Activated naive CD4-positive, alpha-beta T cell (primary cell): Measurements from ENCODE around the gene COPZ1.
A peak's percentile ranks its signal among the peaks of the same experiment; 100 is the strongest.

Experiments used
- DNase-seq, 4 experiments: peaks; one replicate each; lab custom pipeline; 2025; lab: John Stamatoyannopoulos, UW

COPZ1 gene

GRCh38 chr12:54358191-54358944, 33.4 kb downstream of the COPZ1 start:
- DNase-seq: no peak

- peak; percentile 62 to 84 (median 76) for DNase-seq
Measured at GRCh38 chr12:54358945-54359761, 34.2 kb downstream of the COPZ1 start.

- no peak for DNase-seq
Measured at GRCh38 chr12:54359762-54360351, 34.9 kb downstream of the COPZ1 start.

GRCh38 chr12:54360717-54361456, 36.0 kb downstream of the COPZ1 start:
- peak in 3 of 4 experiments; percentile 10 to 54 (median 41) for DNase-seq

GRCh38 chr12:54363047-54363446, 38.1 kb downstream of the COPZ1 start:
- DNase-seq: no peak

GRCh38 chr12:54363618-54364017, 38.7 kb downstream of the COPZ1 start:
- DNase-seq: no peak

DNA sequence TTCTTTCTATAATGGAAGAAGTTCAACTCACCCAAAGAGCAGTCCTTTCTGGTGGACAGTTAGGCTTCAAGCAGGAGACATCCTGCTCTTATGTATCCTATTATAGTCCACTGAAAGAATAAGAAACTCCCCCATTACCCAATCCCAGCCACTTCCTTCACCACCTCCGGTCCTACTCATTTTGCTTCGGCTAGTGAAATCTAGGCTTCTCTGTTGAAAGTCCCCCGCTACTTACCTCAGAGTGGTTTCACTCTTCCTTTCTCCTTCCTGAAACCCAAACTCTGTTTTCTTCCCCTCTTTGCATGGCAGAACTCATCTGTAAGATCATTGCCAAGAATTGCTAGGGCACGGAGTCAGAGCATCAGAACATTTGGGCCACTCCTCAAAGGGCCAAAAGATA, 39.5 kb downstream of the COPZ1 start, which contains the start of gene GPR84:
Gene GPR84 (minus strand): TSS at position 74 of the 400 bp plus-strand sequence. CDS start 635 bp downstream, outside the sequence.
- DNase-seq: no peak

- no peak for DNase-seq
Measured at GRCh38 chr12:54368025-54368708, 43.2 kb downstream of the COPZ1 start.

GRCh38 chr12:54368709-54369596, 44.0 kb downstream of the COPZ1 start:
- peak; percentile 75 to 91 (median 84) for DNase-seq

GRCh38 chr12:54369597-54370131, 44.7 kb downstream of the COPZ1 start:
- DNase-seq: no peak

DNA sequence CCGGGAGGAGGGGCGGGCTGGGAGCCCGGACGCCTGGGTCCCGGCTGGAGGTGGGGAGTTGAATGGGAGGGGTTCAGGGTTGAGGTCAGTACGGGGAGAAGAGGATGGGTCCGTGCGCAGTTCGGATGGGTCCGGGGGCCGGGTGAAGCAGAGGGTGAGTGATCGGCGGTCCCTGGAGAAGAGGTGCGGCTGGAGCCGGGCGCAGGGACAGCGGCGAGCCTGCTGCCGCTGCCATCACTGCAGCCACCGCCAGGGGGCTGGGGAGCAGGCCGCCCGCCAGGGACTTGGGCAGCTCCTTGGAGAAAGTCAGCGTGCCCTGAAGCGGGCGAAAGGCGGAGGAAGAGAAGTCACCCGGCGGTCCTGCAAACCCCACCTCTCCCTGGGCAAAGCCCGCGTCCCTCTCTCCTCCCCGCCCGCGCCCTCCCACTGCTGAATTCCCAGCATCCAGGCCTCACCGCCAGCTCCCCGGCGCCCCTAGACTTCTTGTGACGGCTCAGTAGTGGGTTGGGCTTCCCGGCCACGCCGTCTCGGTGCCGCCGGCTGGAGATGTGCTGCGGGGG, 45.3 kb downstream of the COPZ1 start:
- peak in 2 of 4 experiments; percentile 9 to 12 for DNase-seq

- no peak for DNase-seq
Measured at GRCh38 chr12:54371328-54372112, 46.6 kb downstream of the COPZ1 start.

- DNase-seq: no peak
Measured at GRCh38 chr12:54372113-54372806, 47.3 kb downstream of the COPZ1 start.

DNA sequence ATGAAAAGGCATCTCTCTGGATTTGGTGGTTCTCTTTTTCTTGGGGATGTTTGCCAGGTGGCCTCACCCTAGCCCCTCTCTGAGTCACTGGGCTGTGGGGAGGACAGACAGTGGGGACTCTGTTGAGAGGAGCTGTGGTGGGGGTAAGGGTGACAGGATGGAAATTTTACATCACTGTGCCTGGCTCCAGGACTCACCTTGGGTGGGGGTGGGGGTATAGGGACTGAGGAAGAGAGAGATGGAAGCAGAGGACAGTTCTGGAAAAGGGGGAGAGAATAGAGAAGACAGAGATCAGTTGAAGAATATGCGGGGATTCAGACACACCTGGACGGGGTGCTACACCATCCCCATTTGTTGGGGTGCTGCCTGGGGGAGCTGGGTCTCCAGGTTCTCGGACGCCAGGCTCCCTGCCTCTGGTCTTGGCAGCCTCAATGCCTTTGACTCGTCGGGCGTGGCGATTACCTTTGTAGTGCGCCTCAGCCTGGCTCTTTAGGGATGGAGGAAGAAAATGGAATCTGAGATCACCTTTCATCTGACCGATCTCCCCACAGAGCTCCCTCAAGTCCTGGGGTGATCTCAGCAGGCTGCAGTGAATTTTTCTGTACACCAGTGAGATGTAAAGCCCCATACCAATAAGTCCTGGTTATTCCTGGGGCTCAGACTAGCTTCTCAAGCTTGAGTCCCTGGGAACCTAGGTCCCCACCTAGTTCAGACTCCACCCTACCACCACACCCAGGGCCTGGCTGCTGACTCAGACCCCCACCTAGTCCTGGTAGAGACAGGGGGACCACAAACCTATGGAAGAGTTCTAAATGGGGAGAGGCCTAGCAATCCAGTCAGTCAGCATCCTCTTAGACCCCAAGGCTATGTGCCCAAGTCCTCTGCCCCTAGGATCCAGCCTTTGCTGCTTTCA, 49.0 kb downstream of the COPZ1 start:
- no peak for DNase-seq

GRCh38 chr12:54374562-54375258, 49.8 kb downstream of the COPZ1 start:
- no peak for DNase-seq

GRCh38 chr12:54375259-54375579, 50.3 kb downstream of the COPZ1 start:
- DNase-seq: no peak

- no peak for DNase-seq
Measured at GRCh38 chr12:54376596-54376995, 51.7 kb downstream of the COPZ1 start.
